Mammary epithelial cell (primary cell): ENCODE data around the gene PDIA5.

Source experiments
- EZH2 ChIP-seq: IDR thresholded peaks from 2 replicates; pipeline ENCODE4 v1.6.1; 2012; ENCODE audit warnings: low read length, inconsistent platforms, borderline replicate concordance
- TF ChIP-seq, protein P1 (sequence below), 2 donors: IDR thresholded peaks in 1 of 2; conservative IDR thresholded peaks in 1 of 2; 2 replicates each; pipeline ENCODE4 v1.5.1; 2011 to 2012; ENCODE audit warnings: inconsistent platforms in 2 of 2, low read length in 2 of 2, mild to moderate bottlenecking in 2 of 2, control low read depth in 1 of 2, low read depth in 1 of 2; ENCODE audit not compliant: insufficient read depth in 1 of 2; ENCODE audit errors: extremely low read depth in 1 of 2

DNA sequence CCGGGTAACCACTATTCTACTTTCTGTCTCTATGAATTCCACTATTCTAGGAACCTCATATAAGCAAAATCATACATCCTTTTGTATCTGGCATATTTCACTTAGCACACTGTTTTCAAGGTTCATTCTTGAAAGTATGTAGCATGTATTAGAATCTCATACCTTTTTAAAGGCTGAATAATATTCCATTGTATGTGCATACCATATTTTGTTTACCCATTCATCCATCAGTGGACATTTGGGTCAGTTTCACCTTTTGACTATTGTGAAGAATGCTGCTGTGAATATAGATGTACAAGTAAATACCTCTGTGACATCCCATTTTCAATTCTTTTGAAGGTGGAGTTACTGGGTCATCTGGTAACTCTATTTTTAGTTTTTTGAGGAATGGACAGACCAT, 98.3 kb downstream of the PDIA5 start:
- TF ChIP-seq, protein P1, sequence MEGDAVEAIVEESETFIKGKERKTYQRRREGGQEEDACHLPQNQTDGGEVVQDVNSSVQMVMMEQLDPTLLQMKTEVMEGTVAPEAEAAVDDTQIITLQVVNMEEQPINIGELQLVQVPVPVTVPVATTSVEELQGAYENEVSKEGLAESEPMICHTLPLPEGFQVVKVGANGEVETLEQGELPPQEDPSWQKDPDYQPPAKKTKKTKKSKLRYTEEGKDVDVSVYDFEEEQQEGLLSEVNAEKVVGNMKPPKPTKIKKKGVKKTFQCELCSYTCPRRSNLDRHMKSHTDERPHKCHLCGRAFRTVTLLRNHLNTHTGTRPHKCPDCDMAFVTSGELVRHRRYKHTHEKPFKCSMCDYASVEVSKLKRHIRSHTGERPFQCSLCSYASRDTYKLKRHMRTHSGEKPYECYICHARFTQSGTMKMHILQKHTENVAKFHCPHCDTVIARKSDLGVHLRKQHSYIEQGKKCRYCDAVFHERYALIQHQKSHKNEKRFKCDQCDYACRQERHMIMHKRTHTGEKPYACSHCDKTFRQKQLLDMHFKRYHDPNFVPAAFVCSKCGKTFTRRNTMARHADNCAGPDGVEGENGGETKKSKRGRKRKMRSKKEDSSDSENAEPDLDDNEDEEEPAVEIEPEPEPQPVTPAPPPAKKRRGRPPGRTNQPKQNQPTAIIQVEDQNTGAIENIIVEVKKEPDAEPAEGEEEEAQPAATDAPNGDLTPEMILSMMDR (conservative IDR thresholded peaks at IDR 0.05 in 1 of 2, IDR thresholded peaks at IDR 0.05 in 1 of 2; ENCODE audit: extremely low read depth in 1 of 2, insufficient read depth in 1 of 2, low read depth in 1 of 2, low read length in 2 of 2) = no peak
- TF ChIP-seq EZH2 = no peak
